H9 (cell line): ENCODE data around the gene EVC. TPM values are rescaled to one million over a fixed set of nuclear protein-coding genes. Genes with fewer than 3 reads are reported as not detected.

ENCODE experiments used
- DNase-seq: peaks from one replicate; pipeline ENCODE4 v3.0.0-alpha.2; 2017
- H2AFZ ChIP-seq: one replicate; pipeline ENCODE4 v1.6.1; 2013; ENCODE audit warnings: mild to moderate bottlenecking, low read length, control low read depth, moderate library complexity
- H2AK5ac ChIP-seq: 2 replicates; pipeline ENCODE4 v1.6.1; 2013; ENCODE audit warnings: low read length, control low read depth, mixed read lengths; ENCODE audit not compliant: insufficient read length
- H2BK120ac ChIP-seq: one replicate; pipeline ENCODE4 v1.6.1; 2013; ENCODE audit warnings: low read depth, mild to moderate bottlenecking, low read length, control low read depth, inconsistent platforms; ENCODE audit not compliant: poor library complexity, severe bottlenecking
- H2BK12ac ChIP-seq: 2 replicates; pipeline ENCODE4 v1.6.1; 2013; ENCODE audit warnings: low read length, control low read depth, mixed read lengths, low read depth; ENCODE audit not compliant: insufficient read length
- H2BK15ac ChIP-seq: 2 replicates; pipeline ENCODE4 v1.6.1; 2013; ENCODE audit warnings: low read depth, low read length, control low read depth
- H2BK20ac ChIP-seq: one replicate; pipeline ENCODE4 v1.6.1; 2013; ENCODE audit warnings: low read depth, mild to moderate bottlenecking, low read length, control low read depth, inconsistent platforms; ENCODE audit not compliant: poor library complexity, severe bottlenecking
- H2BK5ac ChIP-seq: 2 replicates; pipeline ENCODE4 v1.6.1; 2013; ENCODE audit warnings: low read length, control low read depth, mixed read lengths; ENCODE audit not compliant: insufficient read length
- H3K14ac ChIP-seq: 2 replicates; pipeline ENCODE4 v1.6.1; 2013; ENCODE audit warnings: low read length, control low read depth; ENCODE audit not compliant: insufficient read depth
- H3K18ac ChIP-seq: 2 replicates; pipeline ENCODE4 v1.6.1; 2013; ENCODE audit warnings: low read depth, mild to moderate bottlenecking, mixed read lengths, low read length, control low read depth; ENCODE audit not compliant: insufficient read length
- H3K23ac ChIP-seq: 2 replicates; pipeline ENCODE4 v1.6.1; 2013; ENCODE audit warnings: low read length, control low read depth, mixed read lengths, low read depth; ENCODE audit not compliant: insufficient read length
- H3K23me2 ChIP-seq: 2 replicates; pipeline ENCODE4 v1.6.1; 2013; ENCODE audit warnings: low read depth, mild to moderate bottlenecking, mixed read lengths, low read length, control low read depth; ENCODE audit not compliant: insufficient read length, poor library complexity, severe bottlenecking
- H3K27ac ChIP-seq: 2 replicates; pipeline ENCODE4 v1.5.1; 2013; ENCODE audit warnings: low read length, control low read depth, mixed read lengths, low read depth; ENCODE audit not compliant: insufficient read length
- H3K27me3 ChIP-seq: 2 replicates; pipeline ENCODE4 v1.6.1; 2013; ENCODE audit warnings: low read length, control low read depth, inconsistent platforms; ENCODE audit not compliant: insufficient read depth
- H3K4ac ChIP-seq: 2 replicates; pipeline ENCODE4 v1.6.1; 2013; ENCODE audit warnings: low read depth, mild to moderate bottlenecking, control low read depth, inconsistent platforms, low read length, moderate library complexity
- H3K4me1 ChIP-seq: 2 replicates; pipeline ENCODE4 v1.6.1; 2013; ENCODE audit warnings: low read length, control low read depth, inconsistent platforms; ENCODE audit not compliant: insufficient read depth
- H3K4me2 ChIP-seq: 2 replicates; pipeline ENCODE4 v1.6.1; 2013; ENCODE audit warnings: low read length, control low read depth, mixed read lengths; ENCODE audit not compliant: insufficient read length, insufficient read depth
- H3K56ac ChIP-seq: 2 replicates; pipeline ENCODE4 v1.6.1; 2013; ENCODE audit warnings: low read depth, mild to moderate bottlenecking, mixed read lengths, low read length, control low read depth; ENCODE audit not compliant: insufficient read length
- H3K79me1 ChIP-seq: 2 replicates; pipeline ENCODE4 v1.6.1; 2013; ENCODE audit warnings: low read depth, mild to moderate bottlenecking, moderate library complexity, low read length, control low read depth, inconsistent platforms; ENCODE audit not compliant: insufficient read depth, poor library complexity, severe bottlenecking
- H3K79me2 ChIP-seq: 2 replicates; pipeline ENCODE4 v1.6.1; 2013; ENCODE audit warnings: low read length, control low read depth, inconsistent platforms; ENCODE audit not compliant: insufficient read depth
- H3K9ac ChIP-seq: 2 replicates; pipeline ENCODE4 v1.6.1; 2013; ENCODE audit warnings: low read length, control low read depth, mixed read lengths; ENCODE audit not compliant: insufficient read length; ENCODE audit errors: extremely low read depth
- H3K9me3 ChIP-seq: one replicate; pipeline ENCODE4 v1.6.1; 2013; ENCODE audit warnings: low read depth, low read length, inconsistent platforms; ENCODE audit not compliant: control insufficient read depth
- H3T11ph ChIP-seq: one replicate; pipeline ENCODE4 v1.6.1; 2013; ENCODE audit warnings: mild to moderate bottlenecking, low read length, control low read depth, inconsistent platforms
- H4K20me1 ChIP-seq: one replicate; pipeline ENCODE4 v1.6.1; 2013; ENCODE audit not compliant: control insufficient read depth, insufficient read length, insufficient read depth
- H4K5ac ChIP-seq: 2 replicates; pipeline ENCODE4 v1.6.1; 2013; ENCODE audit warnings: low read depth, mild to moderate bottlenecking, mixed read lengths, low read length, control low read depth; ENCODE audit not compliant: insufficient read length
- H4K8ac ChIP-seq: replicated peaks from 2 replicates; pipeline ENCODE4 v1.6.1; 2013; ENCODE audit warnings: low read length, control low read depth, mixed read lengths, low read depth; ENCODE audit not compliant: insufficient read length
- H4K91ac ChIP-seq: 2 replicates; pipeline ENCODE4 v1.6.1; 2013; ENCODE audit warnings: low read depth, mild to moderate bottlenecking, moderate library complexity, mixed read lengths, low read length, control low read depth; ENCODE audit not compliant: insufficient read length
- H3K27ac Mint-ChIP-seq, 3 experiments: 2 replicates in 2 of 3; 3 replicates in 1 of 3; pipeline ENCODE4 v1.8.0; 2020 to 2021; ENCODE audit warnings: mixed read lengths in 3 of 3, mild to moderate bottlenecking in 1 of 3, moderate library complexity in 1 of 3
- H3K27me3 Mint-ChIP-seq: 2 replicates; pipeline ENCODE4 v1.8.0; 2021; ENCODE audit warnings: low read depth, mild to moderate bottlenecking, moderate library complexity, mixed read lengths
- H3K36me3 Mint-ChIP-seq, 3 experiments: 2 replicates in 2 of 3; 3 replicates in 1 of 3; pipeline ENCODE4 v1.8.0; 2020 to 2021; ENCODE audit warnings: low read depth in 3 of 3, mixed read lengths in 3 of 3; ENCODE audit not compliant: insufficient read depth in 1 of 3
- H3K4me1 Mint-ChIP-seq, 2 experiments: 2 replicates each; pipeline ENCODE4 v1.8.0; 2020; ENCODE audit warnings: mixed read lengths in 2 of 2
- H3K4me3 Mint-ChIP-seq, 2 experiments: 2 replicates in 1 of 2; 3 replicates in 1 of 2; pipeline ENCODE4 v1.8.0; 2020 to 2021; ENCODE audit warnings: mild to moderate bottlenecking in 2 of 2, mixed read lengths in 2 of 2, moderate library complexity in 1 of 2
- H3K9me3 Mint-ChIP-seq, 2 experiments: 2 replicates in 1 of 2; 3 replicates in 1 of 2; pipeline ENCODE4 v1.8.0; 2020; ENCODE audit warnings: mild to moderate bottlenecking in 2 of 2, mixed read lengths in 2 of 2, moderate library complexity in 1 of 2
- CTCF ChIP-seq: fragments of 200-600 bp; sonication (generic); conservative IDR thresholded peaks from 3 replicates; pipeline ENCODE4 v1.8.0; 2021; ENCODE audit warnings: antibody characterized with exemption, mild to moderate bottlenecking
- WGBS: extraction: QIAGEN DNeasy Blood & Tissue Kit; methylation state at CpG from one replicate; pipeline ENCODE4 v1.1.7; 2013; ENCODE audit warnings: missing lambda C conversion rate, low lambda C conversion rate, mixed read lengths; ENCODE audit not compliant: insufficient read length; ENCODE audit errors: extremely low coverage; 5-methylcytosine and 5-hydroxymethylcytosine counted together
- total RNA-seq: library from RNA; stranded (reverse); gene quantifications from 2 replicates; pipeline ENCODE4 v1.2.1, GENCODE V29; 2021

EVC gene
- total RNA-seq, 1 experiment from 2014 or later = 10.1 TPM

DNA sequence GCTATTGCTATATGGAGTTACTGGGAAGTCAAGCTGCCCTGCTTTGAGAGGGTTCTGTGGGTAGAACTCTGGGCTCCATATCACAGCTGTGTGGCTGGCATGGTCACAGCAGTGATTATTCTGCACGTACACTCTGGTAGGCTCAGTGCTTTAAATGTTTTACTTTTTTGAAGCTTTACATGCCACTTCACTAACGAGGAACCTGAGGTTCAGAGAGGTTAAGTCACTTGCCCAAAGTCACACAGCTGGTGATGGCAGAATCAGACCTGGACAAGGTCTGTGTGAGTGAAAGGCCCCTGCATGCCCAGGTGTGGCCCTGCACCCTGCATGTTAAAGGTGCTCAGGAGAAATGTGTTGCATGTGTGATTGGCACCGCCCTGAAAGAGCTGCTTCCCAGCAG lies 24.5 kb downstream of the EVC start:
- Histone ChIP-seq H2BK20ac (no peak overlapping the region), H3K9ac (no peak overlapping the region), H3K79me2 (no peaks in the 10 kb centered on the region), H3K79me1 (no peaks in the 10 kb centered on the region), H3K14ac (no peak overlapping the region), H3K27me3 (no peaks in the 10 kb centered on the region), H3K27ac (no peak overlapping the region), H2BK12ac (no peak overlapping the region), H2AK5ac (no peak overlapping the region), H3K4me1 (no peaks in the 10 kb centered on the region; the same call in 1 of the 2 replicates), H2BK120ac (no peak overlapping the region), H2AFZ (no peak overlapping the region), H3K4ac (no peak overlapping the region), H3K18ac (no peak overlapping the region), H3K56ac (no peak overlapping the region), H2BK15ac (no peak overlapping the region), H3K23ac (no peak overlapping the region), H3K9me3 (no peaks in the 10 kb centered on the region), H3K23me2 (no peaks in the 10 kb centered on the region), H4K8ac (no peak overlapping the region), H4K20me1 (no peaks in the 10 kb centered on the region), H3K4me2 (no peak overlapping the region), H2BK5ac (no peak overlapping the region), H4K5ac (no peak overlapping the region), H3T11ph (no peak overlapping the region), H4K91ac (no peak overlapping the region)
- no peaks in the 10 kb centered on the region for H3K9me3 Mint-ChIP-seq
- H3K4me3 Mint-ChIP-seq = no peak overlapping the region
- WGBS = no CpG with 5 or more reads among the region's 3 CpGs
- H3K4me1 Mint-ChIP-seq = no peaks in the 10 kb centered on the region
- H3K27ac Mint-ChIP-seq = no peak overlapping the region
- no peak for TF ChIP-seq CTCF
- peaks cover 11 to 42% (median 19%) of the 10 kb centered on the region in 3 experiments; a peak in 6 of 7 replicates for H3K36me3 Mint-ChIP-seq
- no peak for DNase-seq
- no peaks in the 10 kb centered on the region; the same call in none of the 2 replicates for H3K27me3 Mint-ChIP-seq
